HG03457 (cell line): ENCODE results near the gene MACROD2.
A peak's percentile ranks its signal among the peaks of the same experiment; 100 is the strongest.

ENCODE experiments used
- ATAC-seq: cut with Tn5 transposase; IDR thresholded peaks from one replicate; pipeline ENCODE4 v1.9.1; 2021; ENCODE audit warnings: moderate number of reproducible peaks; ENCODE audit not compliant: unreplicated experiment

MACROD2 gene

DNA sequence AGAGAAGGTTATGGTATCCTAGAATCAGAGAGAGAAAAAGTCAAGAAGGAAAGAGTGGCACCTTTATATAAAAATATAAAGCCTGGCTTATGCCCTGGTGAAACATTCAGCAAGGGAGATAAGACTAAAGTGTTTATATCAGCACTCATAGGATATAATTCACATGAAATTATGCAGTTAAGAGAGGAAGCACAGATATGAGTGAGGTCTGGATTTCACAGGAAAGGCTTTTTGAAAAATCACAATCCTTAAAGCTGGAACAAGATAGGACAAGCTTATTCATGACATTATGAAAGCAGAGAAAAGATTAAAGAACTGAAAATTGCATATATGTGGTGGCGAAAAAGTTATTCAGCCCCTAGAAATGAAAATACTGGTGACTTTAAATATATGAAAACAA lies 523.3 kb downstream of the MACROD2 start:
- no peak for ATAC-seq

DNA sequence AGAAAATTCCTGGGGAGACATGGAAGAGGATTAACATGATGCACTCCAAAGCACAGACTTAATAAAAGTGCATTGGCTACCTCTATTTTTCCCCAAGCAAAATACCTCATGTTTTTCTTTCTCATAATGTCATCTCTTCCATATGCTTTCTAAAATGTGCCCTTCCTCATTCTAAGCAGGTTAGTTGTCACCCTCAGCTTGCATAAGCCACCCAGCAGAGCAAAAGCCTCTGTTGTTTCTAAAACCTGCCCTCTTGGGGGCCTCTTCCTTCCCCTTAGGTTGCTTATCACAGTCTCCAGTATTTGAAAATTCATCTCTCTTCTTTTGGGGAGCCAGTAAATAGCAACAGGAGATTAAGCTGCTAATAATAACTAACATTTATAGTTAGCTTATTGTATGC lies 525.7 kb downstream of the MACROD2 start:
- no peak for ATAC-seq

DNA sequence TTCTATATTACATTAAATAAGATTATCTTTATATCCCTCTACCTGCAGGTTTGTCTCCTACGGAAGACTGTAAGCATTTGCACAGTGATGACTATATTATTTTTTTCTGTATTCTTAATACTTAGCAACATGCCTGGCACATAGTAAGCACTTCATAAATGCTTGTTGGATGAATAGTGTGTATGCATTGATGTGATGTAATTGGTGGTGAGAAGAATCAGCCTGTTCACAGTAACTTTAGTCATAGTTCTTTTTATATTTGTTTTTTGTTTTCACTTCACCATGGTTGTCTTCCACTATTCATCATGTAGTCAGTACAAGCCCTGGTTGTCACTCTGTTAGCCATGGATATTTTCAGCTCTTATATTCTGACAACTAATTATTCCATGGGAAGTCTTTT lies 526.1 kb downstream of the MACROD2 start:
- ATAC-seq = no peak

DNA sequence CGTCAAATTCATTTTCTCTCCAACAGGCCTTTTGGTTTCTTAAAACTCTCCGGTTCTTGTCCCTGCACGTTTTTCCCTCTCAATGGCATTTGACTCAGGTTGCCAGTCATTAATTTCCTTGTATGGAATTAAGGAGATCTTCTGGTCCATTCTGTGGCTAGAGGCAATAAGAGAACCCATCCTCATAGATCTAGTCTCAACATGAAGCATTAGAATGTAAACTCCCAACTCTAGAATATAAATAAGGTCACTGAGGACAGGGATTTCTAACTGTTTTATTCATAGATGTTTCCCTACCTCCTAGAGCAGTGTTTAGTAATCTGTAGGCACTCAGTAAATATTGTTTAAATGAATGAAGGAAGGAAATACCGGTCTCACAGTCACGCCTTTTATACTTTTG lies 527.3 kb downstream of the MACROD2 start:
- no peak for ATAC-seq

DNA sequence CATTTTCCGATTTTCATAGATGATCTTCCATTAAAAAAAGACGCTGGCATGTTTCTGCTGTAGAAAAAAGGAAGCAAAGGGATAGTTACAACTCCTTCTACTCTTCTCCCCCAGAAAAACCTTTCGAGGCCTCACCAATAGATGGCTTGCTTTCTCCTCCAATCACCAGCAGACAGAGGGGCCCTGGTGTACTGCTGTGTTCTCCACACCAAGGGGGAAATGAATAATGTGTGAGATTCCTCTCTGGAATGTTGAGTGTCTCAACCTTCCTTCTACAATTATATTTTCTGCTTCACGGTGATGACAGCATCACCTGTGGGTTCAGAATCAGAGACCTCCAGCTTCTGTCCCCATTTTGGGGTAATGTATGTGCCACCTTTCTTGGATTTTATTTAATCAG lies 527.8 kb downstream of the MACROD2 start:
- no peak for ATAC-seq

DNA sequence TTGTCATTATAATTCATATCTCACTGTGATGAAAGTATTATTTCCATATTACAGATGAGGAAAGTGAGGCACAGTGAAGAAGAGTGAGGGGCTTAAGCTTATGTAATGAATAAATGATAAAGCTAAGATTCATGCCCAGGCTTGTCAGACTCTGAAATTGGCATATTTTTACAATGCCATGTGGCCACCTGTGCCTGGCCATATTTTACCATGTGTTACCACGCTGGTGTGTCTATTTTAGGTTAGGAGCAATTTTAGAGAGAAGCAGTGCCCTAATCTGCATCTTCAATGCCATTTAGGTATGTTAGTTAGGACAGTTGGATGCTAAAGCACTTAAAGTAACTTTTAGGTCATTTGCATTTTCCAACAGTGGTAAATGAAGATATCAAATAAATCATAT lies 530.1 kb downstream of the MACROD2 start:
- ATAC-seq = no peak

DNA sequence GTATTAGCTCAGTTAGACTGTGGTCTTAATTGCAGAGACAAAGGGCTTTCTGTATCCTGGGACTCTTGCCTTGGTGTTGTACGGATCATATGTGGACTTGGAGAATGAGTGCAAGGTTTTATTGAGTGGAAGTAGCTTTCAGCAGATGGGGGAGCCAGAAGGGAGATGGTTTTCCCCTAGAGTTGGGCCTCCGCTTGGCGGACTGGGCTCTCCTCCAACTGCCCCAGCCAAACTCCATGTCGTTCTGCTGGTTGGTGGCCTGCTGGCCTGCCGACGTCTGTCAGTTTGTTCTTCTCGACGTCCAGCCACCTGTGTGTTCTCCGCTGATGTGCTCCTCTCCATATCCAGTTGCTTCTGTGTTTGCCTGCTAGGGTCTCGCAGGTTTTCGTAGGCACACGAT lies 531.6 kb downstream of the MACROD2 start:
- ATAC-seq = no peak

DNA sequence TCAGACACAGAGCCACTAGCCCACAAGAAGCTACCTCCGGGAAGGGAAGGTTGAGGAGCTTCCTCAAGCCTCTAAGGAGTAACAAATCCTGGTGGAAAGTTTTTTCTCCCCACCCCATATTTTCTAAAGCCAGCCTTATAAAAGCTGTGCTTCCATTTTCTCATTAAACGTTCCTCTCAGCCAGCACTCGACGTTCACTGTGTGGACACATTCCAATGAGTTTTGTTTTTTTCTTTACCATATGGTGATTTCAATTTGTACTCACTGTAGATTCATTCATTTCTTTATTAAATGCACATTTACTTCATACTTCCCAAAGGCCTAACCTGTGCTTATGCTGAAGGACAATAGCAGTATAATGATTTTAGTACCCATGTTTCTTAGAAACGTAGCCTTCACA lies 536.5 kb downstream of the MACROD2 start:
- no peak for ATAC-seq

DNA sequence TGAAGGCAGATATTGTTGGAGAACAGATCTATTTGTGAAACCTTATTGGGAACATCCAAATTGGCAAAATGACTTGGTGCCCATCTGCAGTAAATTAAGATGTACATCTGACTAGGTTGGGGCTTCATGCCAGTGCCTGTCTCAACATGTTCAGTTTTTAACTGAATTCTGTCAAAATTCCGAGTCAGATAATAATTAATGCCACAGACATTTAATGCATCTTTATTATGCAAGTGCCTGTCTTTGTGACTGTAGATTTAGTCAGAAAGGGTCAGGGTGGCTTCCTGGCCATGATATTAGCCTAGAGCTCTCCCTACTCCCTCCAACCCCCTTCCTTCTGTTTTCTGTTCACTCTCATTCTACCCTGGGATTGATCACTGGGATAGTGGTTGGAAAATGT lies 541.4 kb downstream of the MACROD2 start:
- no peak for ATAC-seq

DNA sequence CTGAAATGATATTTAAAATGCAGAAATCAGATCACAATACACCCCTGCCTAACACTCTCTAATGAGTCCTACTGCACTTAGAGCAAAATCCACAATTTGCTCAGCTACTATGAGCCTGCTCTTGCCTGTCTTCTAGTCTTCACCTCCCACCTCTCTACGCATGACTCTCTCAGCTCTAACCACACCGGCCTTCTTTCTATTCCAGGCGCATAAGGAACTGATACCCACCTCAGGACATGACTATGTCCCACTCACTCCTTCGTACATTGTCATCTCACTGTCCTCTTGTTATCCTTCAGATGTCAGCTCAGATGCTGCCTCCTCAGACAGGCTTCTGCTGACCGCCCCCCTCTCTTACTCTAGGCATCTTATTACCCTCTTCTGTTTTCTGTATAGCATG lies 543.1 kb downstream of the MACROD2 start:
- ATAC-seq = peak; percentile 86

DNA sequence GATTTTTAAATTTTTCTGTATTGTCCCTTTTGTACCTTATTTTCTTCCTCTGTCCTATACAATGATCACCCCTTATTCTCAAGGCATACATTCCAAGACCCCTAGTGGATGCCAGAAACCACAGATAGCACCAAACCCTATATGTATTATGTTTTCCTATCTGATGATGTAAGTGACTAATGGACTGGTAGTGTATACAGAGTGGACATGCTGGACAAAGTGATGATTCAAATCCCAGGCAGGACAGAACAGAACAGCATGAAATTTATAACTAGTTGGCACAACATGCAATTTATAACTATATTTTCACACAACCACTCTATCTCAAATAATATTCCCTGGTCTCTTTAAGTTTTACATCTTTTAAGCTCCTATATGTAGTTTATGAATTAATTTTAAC lies 547.7 kb downstream of the MACROD2 start:
- ATAC-seq = no peak

DNA sequence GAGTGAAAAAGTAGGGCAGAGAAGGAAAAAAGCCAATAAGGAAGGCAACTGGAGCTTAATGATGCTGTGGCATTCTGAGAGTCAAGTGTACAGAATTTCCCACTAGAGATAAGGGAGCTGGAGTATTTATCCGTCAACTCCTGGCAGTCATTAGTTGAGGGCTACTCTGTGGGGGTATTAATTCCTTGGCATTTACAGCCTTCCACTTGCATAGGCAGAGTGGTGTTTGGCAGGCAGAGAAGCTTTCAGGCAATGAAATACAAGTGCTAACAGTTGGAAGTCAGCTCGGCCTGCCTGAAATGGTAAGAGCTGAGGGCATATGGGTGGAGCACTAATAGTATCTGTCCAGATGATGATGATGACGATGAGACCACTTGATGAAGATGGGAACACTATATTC lies 549.4 kb downstream of the MACROD2 start:
- ATAC-seq = no peak

DNA sequence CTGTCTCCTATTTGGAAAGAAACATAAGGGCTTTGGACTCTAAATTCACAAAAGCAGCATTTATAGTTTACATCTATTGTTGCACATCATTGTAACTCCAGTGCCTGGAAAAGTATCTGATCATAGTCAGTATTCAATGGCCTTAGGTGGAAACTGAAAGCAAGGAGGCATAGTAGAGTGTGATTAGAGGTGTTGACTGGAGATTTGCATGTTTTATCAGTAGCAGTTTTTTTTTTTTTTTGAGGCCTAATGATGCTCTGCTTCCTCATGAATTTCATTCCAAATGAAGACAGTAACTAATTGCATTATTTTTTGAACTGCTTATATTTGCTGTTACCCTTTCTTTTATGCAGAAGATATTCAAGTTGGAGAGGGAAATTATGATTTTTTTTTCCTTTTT lies 555.3 kb downstream of the MACROD2 start:
- ATAC-seq = no peak

DNA sequence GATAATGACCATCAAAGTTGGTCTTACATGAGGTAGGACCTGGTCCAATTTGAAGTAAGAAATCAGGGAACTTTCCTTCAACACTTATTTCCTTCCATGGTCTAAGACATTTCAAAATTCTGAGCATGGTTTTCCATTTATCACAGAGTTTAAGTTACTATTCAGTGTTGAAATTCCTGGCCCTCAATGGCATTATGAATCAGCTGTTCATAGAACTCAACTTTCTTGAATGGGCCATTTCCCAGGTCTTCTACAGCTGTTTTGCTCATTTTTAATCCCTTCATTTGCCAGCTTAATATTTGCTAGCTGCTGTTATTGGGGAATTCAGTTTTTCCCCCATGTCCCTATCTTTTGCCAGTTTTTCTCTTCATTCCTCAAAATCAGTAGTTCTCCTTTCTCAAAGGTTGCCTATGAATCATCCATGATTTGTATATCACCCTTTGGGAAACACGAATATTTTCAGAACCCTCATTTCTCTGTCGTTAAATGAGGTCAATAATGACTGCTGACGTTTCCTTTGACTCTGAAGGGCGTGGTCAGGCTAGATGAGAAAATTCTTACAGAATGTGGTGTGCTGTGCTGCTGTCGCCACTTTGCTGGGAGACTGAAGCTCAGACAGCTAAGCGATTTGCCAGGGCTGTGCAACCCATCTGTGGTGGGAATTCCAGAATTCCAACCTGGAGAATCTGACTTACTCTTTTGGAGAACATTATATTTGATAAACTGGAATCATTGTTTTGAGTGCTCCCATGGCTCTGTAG lies 558.6 kb downstream of the MACROD2 start:
- no peak for ATAC-seq

DNA sequence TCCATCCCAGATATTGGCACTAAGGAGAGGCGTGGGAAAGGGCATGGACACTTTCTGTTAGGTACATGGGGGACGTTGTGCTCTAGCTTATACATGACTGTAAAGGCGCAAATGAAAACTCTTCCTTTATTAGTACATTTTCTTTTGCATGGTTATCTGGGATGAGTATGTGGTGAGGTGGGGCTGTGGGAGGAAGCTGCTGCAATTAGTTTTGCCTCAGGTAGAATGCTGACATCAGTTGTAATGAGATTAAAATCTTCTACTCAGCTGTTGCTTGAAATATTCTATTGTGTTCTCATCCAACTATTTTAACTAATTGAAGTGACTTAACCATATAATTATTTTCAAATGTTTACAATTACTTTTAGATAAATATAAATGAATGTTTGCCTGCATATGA lies 560.4 kb downstream of the MACROD2 start:
- no peak for ATAC-seq

DNA sequence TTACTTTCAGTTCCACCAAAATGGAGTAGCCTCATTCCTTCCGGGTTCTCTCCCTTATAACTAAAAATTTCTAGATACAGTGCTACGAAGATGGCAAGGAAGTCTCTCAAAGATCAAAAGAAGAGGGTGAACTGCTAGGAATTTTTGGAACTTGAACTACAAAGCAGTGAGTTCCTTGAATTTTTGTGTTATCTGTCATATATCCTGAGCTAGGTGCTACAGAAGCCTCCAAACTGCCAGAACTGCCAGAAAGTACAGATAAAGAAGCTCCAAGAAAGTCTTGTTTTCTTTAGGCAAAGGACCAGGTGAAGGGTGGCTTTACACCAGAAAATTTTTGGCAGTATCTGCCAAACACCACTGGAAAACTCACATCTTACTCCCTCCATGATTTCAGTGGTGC lies 560.9 kb downstream of the MACROD2 start:
- no peak for ATAC-seq

DNA sequence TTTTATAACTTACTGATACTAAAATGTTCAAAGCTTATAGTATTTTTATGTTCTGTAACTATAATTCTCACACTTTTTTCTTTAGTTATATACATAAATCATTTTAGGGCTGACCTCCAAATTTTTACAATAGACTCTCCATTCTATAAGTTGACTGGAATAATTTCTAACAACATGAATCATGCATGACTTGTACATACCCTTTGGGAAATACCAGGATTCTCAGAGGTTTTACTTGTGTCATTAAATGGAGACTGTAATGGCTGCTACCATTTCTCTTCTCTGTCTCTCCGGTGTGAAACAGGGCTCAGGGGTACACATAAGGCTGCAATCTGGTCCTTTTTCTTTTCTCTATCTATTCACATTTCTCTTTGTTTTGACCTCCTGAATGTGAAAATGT lies 564.3 kb downstream of the MACROD2 start:
- no peak for ATAC-seq

DNA sequence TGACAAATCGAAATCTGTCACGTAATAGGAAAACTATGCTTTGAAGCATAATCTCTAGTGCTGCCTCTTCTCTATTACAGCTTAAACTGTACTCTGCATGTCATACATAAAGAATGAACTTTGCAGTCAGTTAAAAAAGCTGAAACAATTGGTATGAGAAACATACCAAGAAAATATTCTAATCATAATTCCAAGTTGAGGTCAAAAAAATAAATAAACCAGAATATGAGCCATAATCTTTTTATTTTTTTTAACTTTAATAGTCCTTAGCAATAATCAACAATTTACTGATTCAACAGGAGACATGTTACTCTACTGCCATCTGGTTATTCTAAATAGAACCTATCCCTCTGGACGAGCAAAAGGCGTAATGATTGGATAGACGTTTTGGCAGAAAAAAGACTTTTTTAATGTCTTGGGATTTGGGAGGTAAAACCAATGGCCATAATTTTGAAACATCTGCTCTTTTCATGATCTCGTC lies 566.5 kb downstream of the MACROD2 start:
- ATAC-seq = no peak

DNA sequence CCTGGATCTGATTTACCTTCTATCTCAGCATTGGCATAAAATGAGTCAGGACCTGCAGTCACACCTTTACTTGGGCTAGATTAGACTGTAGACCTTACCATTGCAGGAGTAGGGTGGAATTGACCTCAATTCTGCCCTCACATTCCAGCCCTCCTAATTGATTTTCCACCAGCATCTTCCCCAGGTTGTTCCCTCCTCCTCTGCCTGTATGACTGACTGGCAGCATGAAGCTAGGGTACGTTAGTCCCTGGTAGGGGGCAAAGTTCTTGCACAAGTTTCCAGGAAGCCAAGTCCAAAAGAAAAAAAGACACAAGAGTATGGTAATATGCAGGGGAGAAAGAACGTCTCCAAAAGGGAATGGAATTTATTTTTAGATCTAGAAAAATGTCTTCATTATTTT lies 567.7 kb downstream of the MACROD2 start:
- no peak for ATAC-seq

DNA sequence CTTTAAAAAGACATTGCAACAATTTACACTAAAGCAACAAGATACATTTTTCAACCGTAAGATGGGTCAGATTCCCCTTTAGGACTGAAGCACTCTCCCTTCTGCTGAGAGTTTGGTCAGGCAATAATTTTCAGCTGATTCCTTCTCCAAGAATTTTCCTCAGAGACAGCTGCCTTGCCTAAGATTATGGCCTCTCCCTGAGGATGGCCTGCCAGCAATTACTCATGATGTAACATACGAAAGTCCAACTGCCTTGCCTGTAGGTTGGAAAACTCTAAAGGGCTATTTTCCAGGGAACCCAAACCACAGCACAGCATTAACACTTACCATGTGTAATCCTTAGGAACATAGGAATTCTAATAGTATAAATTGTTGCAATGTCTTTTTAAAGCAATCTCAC lies 571.2 kb downstream of the MACROD2 start:
- no peak for ATAC-seq

DNA sequence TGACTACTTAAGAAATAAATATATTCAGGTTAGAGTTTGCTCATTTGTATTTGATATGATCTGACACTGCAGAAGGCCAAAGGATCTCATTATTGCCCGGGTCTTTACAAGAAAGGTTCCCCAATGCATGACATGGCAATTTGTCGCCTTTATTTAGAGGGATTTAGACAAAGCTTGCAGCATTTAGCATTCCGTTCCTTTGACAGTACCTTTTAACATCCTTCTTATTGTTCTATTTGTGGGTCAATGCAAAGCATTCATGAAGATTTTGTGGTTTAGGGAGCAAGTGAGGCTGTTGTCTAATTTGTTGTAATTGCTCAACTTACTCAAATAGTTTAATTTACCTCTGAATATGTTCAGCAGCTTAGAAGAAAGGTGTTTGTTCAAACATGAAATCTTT lies 572.9 kb downstream of the MACROD2 start:
- ATAC-seq = no peak

DNA sequence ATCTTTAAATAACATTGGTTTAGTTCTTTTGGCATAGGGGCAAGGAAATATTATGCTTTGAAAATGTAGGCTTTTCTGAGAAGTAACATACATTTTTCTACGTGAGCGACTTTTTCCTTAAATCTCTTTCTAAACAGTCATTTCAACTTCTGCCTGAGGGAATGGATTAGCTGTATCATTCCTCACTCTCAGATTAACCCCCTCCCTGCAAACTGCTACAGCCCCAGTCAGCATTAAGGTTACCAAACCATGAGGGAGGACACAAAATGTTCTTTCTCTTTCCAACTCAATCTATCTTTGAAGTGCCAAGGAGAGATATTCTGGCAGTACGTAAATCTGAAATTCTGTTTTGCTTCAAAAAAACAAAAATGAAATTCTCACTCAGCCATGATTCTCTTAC lies 573.4 kb downstream of the MACROD2 start:
- ATAC-seq = no peak

DNA sequence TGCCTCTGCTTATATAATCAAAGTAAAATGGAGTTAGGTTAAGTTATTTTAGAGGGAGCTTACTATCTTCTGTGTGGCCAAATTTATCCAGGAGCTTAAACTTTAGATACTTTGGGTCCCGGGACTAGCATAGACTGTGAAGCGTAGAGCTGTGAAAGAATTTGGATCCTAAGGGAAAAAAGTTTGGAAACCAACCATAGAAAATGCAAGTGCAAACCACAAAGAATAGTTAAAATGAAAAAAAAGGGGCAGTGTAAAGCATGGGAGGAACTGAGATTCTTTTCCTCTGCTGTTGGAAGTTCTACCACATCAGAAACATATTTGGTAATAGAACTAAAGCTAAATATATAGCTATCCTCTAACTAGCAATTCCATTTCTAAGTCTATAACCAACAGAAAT lies 574.3 kb downstream of the MACROD2 start:
- no peak for ATAC-seq
